Stomach smooth muscle (tissue), 2 donors: ENCODE results near the gene PERM1.

Experiments
- H3K27ac ChIP-seq: one replicate; pipeline ENCODE4 v1.7.0; 2013; ENCODE audit warnings: mild to moderate bottlenecking, low read length, inconsistent platforms
- H3K27me3 ChIP-seq, 2 donors: one replicate each; pipeline ENCODE4 v1.7.0; 2013; ENCODE audit warnings: low read length in 2 of 2; ENCODE audit not compliant: insufficient read depth in 2 of 2, control insufficient read depth in 1 of 2
- H3K36me3 ChIP-seq, 2 donors: one replicate each; pipeline ENCODE4 v1.7.0; 2013; ENCODE audit warnings: low read length in 2 of 2; ENCODE audit not compliant: control insufficient read depth in 2 of 2, insufficient read depth in 2 of 2
- H3K4me1 ChIP-seq: one replicate; pipeline ENCODE4 v1.7.0; 2013; ENCODE audit warnings: low read length; ENCODE audit not compliant: control insufficient read depth, insufficient read depth
- H3K4me3 ChIP-seq, 2 donors: one replicate each; pipeline ENCODE4 v1.7.0; 2013; ENCODE audit warnings: low read length in 2 of 2
- H3K9ac ChIP-seq, 2 donors: one replicate each; pipeline ENCODE4 v1.7.0; 2013; ENCODE audit warnings: low read length in 2 of 2, mild to moderate bottlenecking in 1 of 2
- H3K9me3 ChIP-seq, 2 donors: one replicate each; pipeline ENCODE4 v1.7.0; 2013; ENCODE audit warnings: low read length in 2 of 2; ENCODE audit not compliant: control insufficient read depth in 2 of 2
- donor health status: healthy.
- donor health status: Pancreatic carcinoma.

The PERM1 gene

GRCh38 chr1:966135-966703 lies 15.7 kb downstream of the PERM1 start, which contains the start of gene PLEKHN1:
Gene PLEKHN1 (plus strand): TSS chr1:966482. CDS start chr1:966532, 50 bp downstream.
- peak within 1 kb of the TSS; percentile 67 to 84 for H3K4me3 ChIP-seq
- no peak within 1 kb of the TSS for H3K27ac ChIP-seq
- peak within 1 kb of the TSS; percentile 53 to 60 for H3K9ac ChIP-seq
- H3K4me1 ChIP-seq = peaks cover 20% of the 10 kb centered on the region
- H3K27me3 ChIP-seq = peaks cover 26 to 33% of the 10 kb centered on the region in 2 donors
- no peaks in the 10 kb centered on the region for H3K36me3 ChIP-seq
- H3K9me3 ChIP-seq = no peaks in the 10 kb centered on the region

GRCh38 chr1:965526-966134 lies 16.3 kb downstream of the PERM1 start:
- H3K36me3 ChIP-seq = no peaks in the 10 kb centered on the region
- H3K4me3 ChIP-seq = no peak overlapping the region
- H3K4me1 ChIP-seq = peaks cover 24% of the 10 kb centered on the region
- H3K9me3 ChIP-seq = no peaks in the 10 kb centered on the region
- H3K27me3 ChIP-seq = peaks cover 22 to 31% of the 10 kb centered on the region in 2 donors
- H3K27ac ChIP-seq = no peak overlapping the region
- no peak overlapping the region for H3K9ac ChIP-seq

GRCh38 chr1:964691-965525 lies 17.0 kb downstream of the PERM1 start:
- Histone ChIP-seq H3K36me3 (no peaks in the 10 kb centered on the region), H3K27me3 (peaks cover 15 to 25% of the 10 kb centered on the region in 2 donors), H3K27ac (no peak overlapping the region)

GRCh38 chr1:963746-964525 lies 18.0 kb downstream of the PERM1 start:
- Histone ChIP-seq H3K27me3 (peaks cover 14 to 17% of the 10 kb centered on the region in 2 donors), H3K9ac (no peak overlapping the region), H3K4me3 (no peak overlapping the region), H3K9me3 (no peaks in the 10 kb centered on the region), H3K36me3 (no peaks in the 10 kb centered on the region), H3K4me1 (peaks cover 29% of the 10 kb centered on the region), H3K27ac (no peak overlapping the region)

More at GRCh38 chr1:964691-965525, 17.0 kb downstream of the PERM1 start:
- Histone ChIP-seq H3K9ac (no peak overlapping the region), H3K4me1 (peaks cover 24% of the 10 kb centered on the region), H3K4me3 (no peak overlapping the region), H3K9me3 (no peaks in the 10 kb centered on the region)

GRCh38 chr1:963301-963651 lies 18.6 kb downstream of the PERM1 start:
- peaks cover 33% of the 10 kb centered on the region for H3K4me1 ChIP-seq
- no peak overlapping the region for H3K27ac ChIP-seq
- H3K27me3 ChIP-seq = peaks cover 7 to 10% of the 10 kb centered on the region in 2 donors
- H3K9ac ChIP-seq = no peak overlapping the region
- no peaks in the 10 kb centered on the region for H3K9me3 ChIP-seq
- H3K4me3 ChIP-seq = no peak overlapping the region
- H3K36me3 ChIP-seq = no peaks in the 10 kb centered on the region

GRCh38 chr1:962381-963300 lies 19.3 kb downstream of the PERM1 start:
- Histone ChIP-seq H3K36me3 (no peaks in the 10 kb centered on the region), H3K27me3 (peaks cover 1 to 4% of the 10 kb centered on the region in 2 donors), H3K27ac (no peak overlapping the region), H3K9ac (no peak overlapping the region), H3K9me3 (no peaks in the 10 kb centered on the region), H3K4me1 (peaks cover 40% of the 10 kb centered on the region), H3K4me3 (no peak overlapping the region)

- H3K4me1 ChIP-seq = peaks cover 34% of the 10 kb centered on the region
- H3K9ac ChIP-seq = no peak overlapping the region
- peaks cover 2 to 6% of the 10 kb centered on the region in 2 donors for H3K36me3 ChIP-seq
- no peaks in the 10 kb centered on the region for H3K9me3 ChIP-seq
- peak overlapping the region in 1 of 2 donors; percentile 74 for H3K4me3 ChIP-seq
- H3K27me3 ChIP-seq = no peaks in the 10 kb centered on the region
- H3K27ac ChIP-seq = no peak overlapping the region
These were observed 20.7 kb downstream of the PERM1 start for GRCh38 chr1:961132-961669.

GRCh38 chr1:960363-961131 lies 21.3 kb downstream of the PERM1 start, which contains the start of gene KLHL17:
Gene KLHL17 (plus strand): TSS chr1:960584. CDS start chr1:960694, 110 bp downstream.
- Histone ChIP-seq H3K9me3 (no peaks in the 10 kb centered on the region), H3K9ac (peak within 1 kb of the TSS in 1 of 2 donors; percentile 29), H3K4me1 (peaks cover 30% of the 10 kb centered on the region), H3K36me3 (peaks cover 8 to 12% of the 10 kb centered on the region in 2 donors), H3K27me3 (no peaks in the 10 kb centered on the region), H3K27ac (no peak within 1 kb of the TSS), H3K4me3 (peak within 1 kb of the TSS; percentile 51 to 99)

- H3K36me3 ChIP-seq = peaks cover 15 to 17% of the 10 kb centered on the region in 2 donors
- peak overlapping the region; percentile 51 to 99 for H3K4me3 ChIP-seq
- H3K9me3 ChIP-seq = no peaks in the 10 kb centered on the region
- peaks cover 30% of the 10 kb centered on the region for H3K4me1 ChIP-seq
- H3K9ac ChIP-seq = peak overlapping the region in 1 of 2 donors; percentile 29
- H3K27me3 ChIP-seq = no peaks in the 10 kb centered on the region
- no peak overlapping the region for H3K27ac ChIP-seq
These were observed 22.0 kb downstream of the PERM1 start for GRCh38 chr1:959731-960362.
